K562 (cell line): ENCODE results near the gene KMT5B. TPM values are rescaled to one million over a fixed set of nuclear protein-coding genes. Genes with fewer than 3 reads are reported as not detected.
A peak's percentile ranks its signal among the peaks of the same experiment; 100 is the strongest.

Experiments
- BACH1 ChIP-seq: fragments of 200-800 bp; sonication (Bioruptor generic); IDR thresholded peaks from 2 replicates; pipeline ENCODE4 v1.6.1; 2016; ENCODE audit warnings: missing genetic modification characterization, missing compliant biosample characterization
- CAMTA2 ChIP-seq: fragments of 250-450 bp; sonication (Bioruptor Pico); conservative IDR thresholded peaks from 2 replicates; pipeline ENCODE4 v1.5.1; 2022
- CXXC5 ChIP-seq: fragments of 250-450 bp; sonication (Bioruptor Pico); IDR thresholded peaks from 2 replicates; pipeline ENCODE4 v1.8.0; 2022; ENCODE audit warnings: inconsistent platforms, mild to moderate bottlenecking, moderate library complexity
- ETV1 ChIP-seq: fragments of 450-650 bp; conservative IDR thresholded peaks from 2 replicates; pipeline ENCODE4 v1.6.1; 2016; ENCODE audit warnings: missing genetic modification characterization, control low read depth, low read depth, missing compliant biosample characterization
- FOSL1 ChIP-seq: fragments of 200-800 bp; sonication (Bioruptor generic); conservative IDR thresholded peaks from 2 replicates; pipeline ENCODE4 v1.6.1; 2016; ENCODE audit warnings: missing genetic modification characterization, missing compliant biosample characterization
- FOXA1 ChIP-seq: fragments of 450-650 bp; IDR thresholded peaks from 2 replicates; pipeline ENCODE4 v1.6.1; 2016; ENCODE audit warnings: mild to moderate bottlenecking, borderline replicate concordance
- GABPB1 ChIP-seq: sonication (generic); formaldehyde crosslinking; IDR thresholded peaks from 2 replicates; pipeline ENCODE4 v1.8.0; 2022; ENCODE audit warnings: mild to moderate bottlenecking, missing genetic modification reagents
- GTF2A2 ChIP-seq: IDR thresholded peaks from 2 replicates; pipeline ENCODE4 v1.6.1; 2016; ENCODE audit warnings: mild to moderate bottlenecking, missing genetic modification characterization, missing compliant biosample characterization
- KLF16 ChIP-seq: IDR thresholded peaks from 2 replicates; pipeline ENCODE4 v1.6.1; 2016; ENCODE audit warnings: antibody characterized with exemption
- MAFF ChIP-seq: IDR thresholded peaks from 2 replicates; pipeline ENCODE4 v1.6.1; 2012; ENCODE audit warnings: low read length, improper control_type of control experiment
- MTA1 ChIP-seq: fragments of 450-650 bp; IDR thresholded peaks from 2 replicates; pipeline ENCODE4 v1.6.1; 2017; ENCODE audit warnings: borderline replicate concordance
- MYNN ChIP-seq, 2 experiments: sonication (generic); formaldehyde crosslinking in 1 of 2; IDR thresholded peaks; 2 replicates each; pipeline versions ENCODE4 v1.5.0 to v1.6.1; 2016 to 2020; ENCODE audit warnings: antibody characterized with exemption in 1 of 2, missing genetic modification reagents in 1 of 2
- NCOA2 ChIP-seq, 2 experiments: fragments of 450-650 bp; IDR thresholded peaks; 2 replicates each; pipeline ENCODE4 v1.6.1; 2018; ENCODE audit warnings: mild to moderate bottlenecking in 2 of 2, moderate library complexity in 1 of 2; ENCODE audit not compliant: partially characterized antibody in 2 of 2
- RCOR1 ChIP-seq, 2 experiments: IDR thresholded peaks; 2 replicates each; pipeline ENCODE4 v1.6.1; 2012; ENCODE audit warnings: low read depth in 2 of 2, low read length in 2 of 2, borderline replicate concordance in 1 of 2, improper control_type of control experiment in 1 of 2
- XRCC5 ChIP-seq: fragments of 200-400 bp; formaldehyde crosslinking; IDR thresholded peaks from 2 replicates; pipeline ENCODE4 v1.6.1; 2017; ENCODE audit warnings: low read depth, mild to moderate bottlenecking, low read length
- ZBTB7A ChIP-seq: IDR thresholded peaks from 2 replicates; pipeline ENCODE4 v1.6.1; 2011; ENCODE audit warnings: low read depth, mild to moderate bottlenecking, low read length, moderate library complexity, borderline replicate concordance; ENCODE audit not compliant: control insufficient read depth
- ZNF143 ChIP-seq: sonication (generic); formaldehyde crosslinking; IDR thresholded peaks from 2 replicates; pipeline ENCODE4 v1.9.0; 2022; ENCODE audit warnings: mild to moderate bottlenecking, missing genetic modification reagents
- ZNF311 ChIP-seq: fragments of 250-450 bp; sonication (Bioruptor Pico); IDR thresholded peaks from 2 replicates; pipeline ENCODE4 v1.4.0; 2020; ENCODE audit warnings: mild to moderate bottlenecking, moderate library complexity
- ZNF707 ChIP-seq: fragments of 250-450 bp; sonication (Bioruptor Pico); conservative IDR thresholded peaks from 2 replicates; pipeline ENCODE4 v1.8.0; 2022; ENCODE audit warnings: inconsistent platforms, mild to moderate bottlenecking, moderate library complexity
- polyA plus RNA-seq, 8 experiments: library from polyadenylated mRNA; depleted of rRNA in 4 of 8; stranded (reverse) in 5 of 8; unstranded in 3 of 8; fragments of >200 nt; fragmentation: Nextera tagmentation in 2 of 8; fragmentation: Illumina TruSeq in 1 of 8; extraction: Ambion mirVana in 2 of 8; extraction: Trizol in 1 of 8; gene quantifications; 2 replicates each; pipeline versions ENCODE4 v1.2.1 to v1.2.3, GENCODE V29; 2011 to 2014; ENCODE audit warnings: inconsistent platforms in 1 of 8, missing spikeins in 1 of 8
- total RNA-seq, 7 experiments: library from RNA; depleted of rRNA in 6 of 7; stranded (reverse); fragments of >200 nt in 6 of 7; fragmentation: Illumina TruSeq in 2 of 7; extraction: Trizol in 2 of 7; gene quantifications; 2 replicates each; pipeline versions ENCODE4 v1.2.1 to v1.2.3, GENCODE V29; 2011 to 2021; ENCODE audit warnings: low replicate concordance in 1 of 7
- TF ChIP-seq, protein P1 (sequence below): fragments of 150-350 bp; IDR thresholded peaks from 2 replicates; pipeline ENCODE4 v1.6.1; 2014; ENCODE audit warnings: low read depth, mild to moderate bottlenecking, low read length, borderline replicate concordance
- TF ChIP-seq, protein P2 (sequence below): fragments of 450-650 bp; formaldehyde crosslinking; conservative IDR thresholded peaks from 2 replicates; pipeline ENCODE4 v1.4.0; 2022; ENCODE audit warnings: mild to moderate bottlenecking, missing genetic modification characterization
- TF ChIP-seq, protein P3 (sequence below): fragments of 250-450 bp; sonication (Bioruptor Pico); IDR thresholded peaks from 2 replicates; pipeline ENCODE4 v1.5.0; 2020; ENCODE audit warnings: mild to moderate bottlenecking, borderline replicate concordance

Gene KMT5B
- total and polyA plus RNA-seq, 9 of the 15 experiments (the other 6 are each of a cell fraction or from before 2014, with no cell fraction given), result 7.3 to 27.3 (median 20.9) TPM

DNA sequence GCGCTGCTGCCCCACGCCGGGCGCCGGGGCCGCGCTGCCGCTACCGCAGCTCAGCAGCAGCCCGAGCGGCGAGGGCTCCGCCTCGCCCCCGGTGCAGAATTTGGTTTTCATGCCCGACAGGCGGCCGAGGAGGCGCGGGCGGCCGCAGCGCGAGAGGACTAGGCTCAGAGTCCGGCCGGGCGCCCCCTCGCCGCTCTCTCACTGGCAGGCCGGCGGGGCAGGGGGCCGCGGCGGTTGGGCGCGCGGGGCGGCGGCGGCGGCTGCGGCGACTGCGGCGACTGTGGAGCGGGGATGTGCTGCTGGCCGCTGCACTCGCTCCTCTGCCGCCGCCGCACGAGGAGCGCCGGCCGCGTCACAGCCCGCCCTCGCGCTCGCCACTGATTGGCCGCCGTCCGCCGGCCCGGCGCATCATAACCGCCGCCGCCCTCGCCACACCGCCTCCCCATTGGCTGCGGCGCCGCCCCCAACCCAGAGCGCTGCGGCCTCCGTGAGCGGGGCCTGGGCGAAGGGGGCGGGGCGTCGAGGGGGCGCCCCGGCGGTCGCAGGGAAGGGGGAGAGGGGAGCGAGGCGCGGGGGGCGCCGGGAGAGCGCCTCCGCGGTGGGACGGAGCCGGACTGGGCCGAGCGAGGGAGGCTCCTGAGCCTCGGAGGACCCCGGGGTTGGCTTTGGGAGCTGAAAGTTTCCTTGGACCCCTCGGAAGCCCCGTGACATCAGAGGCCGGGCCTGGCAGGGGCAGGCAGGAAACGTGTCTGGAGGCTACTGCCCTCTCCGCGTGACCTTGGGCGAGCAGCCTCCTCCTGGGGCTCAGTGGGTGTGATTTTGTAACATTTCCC lies 91.8 kb downstream of the KMT5B start, which contains the start of gene CHKA (continued):
- TF ChIP-seq FOXA1 (no peak), FOSL1 (no peak; the same call in 1 of the 2 replicates), GTF2A2 (tag) (no peak), MTA1 (no peak), BACH1 (no peak), ETV1 (no peak), CXXC5 (peak; percentile 93), GABPB1 (no peak; the same call in none of the 2 replicates), NCOA2 (IDR thresholded peaks at IDR 0.05; ENCODE audit: partially characterized antibody in 2 of 2) (no peak), MAFF (no peak), XRCC5 (no peak), KLF16 (no peak), CAMTA2 (CRISPR knock-in tag) (no peak), ZNF143 (CRISPR knock-in tag) (no peak), ZNF707 (CRISPR knock-in tag) (no peak), ZBTB7A (peak; percentile 97), RCOR1 (IDR thresholded peaks at IDR 0.05; ENCODE audit: borderline replicate concordance in 1 of 2, low read depth in 2 of 2, low read length in 2 of 2) (no peak), MYNN (IDR thresholded peaks at IDR 0.05) (no peak), MYNN (CRISPR knock-in tag; IDR thresholded peaks at IDR 0.05) (no peak), ZNF311 (CRISPR knock-in tag) (no peak)
- TF ChIP-seq, protein P1, sequence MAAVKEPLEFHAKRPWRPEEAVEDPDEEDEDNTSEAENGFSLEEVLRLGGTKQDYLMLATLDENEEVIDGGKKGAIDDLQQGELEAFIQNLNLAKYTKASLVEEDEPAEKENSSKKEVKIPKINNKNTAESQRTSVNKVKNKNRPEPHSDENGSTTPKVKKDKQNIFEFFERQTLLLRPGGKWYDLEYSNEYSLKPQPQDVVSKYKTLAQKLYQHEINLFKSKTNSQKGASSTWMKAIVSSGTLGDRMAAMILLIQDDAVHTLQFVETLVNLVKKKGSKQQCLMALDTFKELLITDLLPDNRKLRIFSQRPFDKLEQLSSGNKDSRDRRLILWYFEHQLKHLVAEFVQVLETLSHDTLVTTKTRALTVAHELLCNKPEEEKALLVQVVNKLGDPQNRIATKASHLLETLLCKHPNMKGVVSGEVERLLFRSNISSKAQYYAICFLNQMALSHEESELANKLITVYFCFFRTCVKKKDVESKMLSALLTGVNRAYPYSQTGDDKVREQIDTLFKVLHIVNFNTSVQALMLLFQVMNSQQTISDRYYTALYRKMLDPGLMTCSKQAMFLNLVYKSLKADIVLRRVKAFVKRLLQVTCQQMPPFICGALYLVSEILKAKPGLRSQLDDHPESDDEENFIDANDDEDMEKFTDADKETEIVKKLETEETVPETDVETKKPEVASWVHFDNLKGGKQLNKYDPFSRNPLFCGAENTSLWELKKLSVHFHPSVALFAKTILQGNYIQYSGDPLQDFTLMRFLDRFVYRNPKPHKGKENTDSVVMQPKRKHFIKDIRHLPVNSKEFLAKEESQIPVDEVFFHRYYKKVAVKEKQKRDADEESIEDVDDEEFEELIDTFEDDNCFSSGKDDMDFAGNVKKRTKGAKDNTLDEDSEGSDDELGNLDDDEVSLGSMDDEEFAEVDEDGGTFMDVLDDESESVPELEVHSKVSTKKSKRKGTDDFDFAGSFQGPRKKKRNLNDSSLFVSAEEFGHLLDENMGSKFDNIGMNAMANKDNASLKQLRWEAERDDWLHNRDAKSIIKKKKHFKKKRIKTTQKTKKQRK, result no peak
- TF ChIP-seq, protein P2, sequence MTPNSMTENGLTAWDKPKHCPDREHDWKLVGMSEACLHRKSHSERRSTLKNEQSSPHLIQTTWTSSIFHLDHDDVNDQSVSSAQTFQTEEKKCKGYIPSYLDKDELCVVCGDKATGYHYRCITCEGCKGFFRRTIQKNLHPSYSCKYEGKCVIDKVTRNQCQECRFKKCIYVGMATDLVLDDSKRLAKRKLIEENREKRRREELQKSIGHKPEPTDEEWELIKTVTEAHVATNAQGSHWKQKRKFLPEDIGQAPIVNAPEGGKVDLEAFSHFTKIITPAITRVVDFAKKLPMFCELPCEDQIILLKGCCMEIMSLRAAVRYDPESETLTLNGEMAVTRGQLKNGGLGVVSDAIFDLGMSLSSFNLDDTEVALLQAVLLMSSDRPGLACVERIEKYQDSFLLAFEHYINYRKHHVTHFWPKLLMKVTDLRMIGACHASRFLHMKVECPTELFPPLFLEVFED (CRISPR knock-in tag), result no peak
- TF ChIP-seq, protein P3, sequence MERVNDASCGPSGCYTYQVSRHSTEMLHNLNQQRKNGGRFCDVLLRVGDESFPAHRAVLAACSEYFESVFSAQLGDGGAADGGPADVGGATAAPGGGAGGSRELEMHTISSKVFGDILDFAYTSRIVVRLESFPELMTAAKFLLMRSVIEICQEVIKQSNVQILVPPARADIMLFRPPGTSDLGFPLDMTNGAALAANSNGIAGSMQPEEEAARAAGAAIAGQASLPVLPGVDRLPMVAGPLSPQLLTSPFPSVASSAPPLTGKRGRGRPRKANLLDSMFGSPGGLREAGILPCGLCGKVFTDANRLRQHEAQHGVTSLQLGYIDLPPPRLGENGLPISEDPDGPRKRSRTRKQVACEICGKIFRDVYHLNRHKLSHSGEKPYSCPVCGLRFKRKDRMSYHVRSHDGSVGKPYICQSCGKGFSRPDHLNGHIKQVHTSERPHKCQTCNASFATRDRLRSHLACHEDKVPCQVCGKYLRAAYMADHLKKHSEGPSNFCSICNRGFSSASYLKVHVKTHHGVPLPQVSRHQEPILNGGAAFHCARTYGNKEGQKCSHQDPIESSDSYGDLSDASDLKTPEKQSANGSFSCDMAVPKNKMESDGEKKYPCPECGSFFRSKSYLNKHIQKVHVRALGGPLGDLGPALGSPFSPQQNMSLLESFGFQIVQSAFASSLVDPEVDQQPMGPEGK, result no peak
